Fibroblast of pulmonary artery (primary cell): Measurements from ENCODE around the gene PCDHA5.
A peak's percentile ranks its signal among the peaks of the same experiment; 100 is the strongest.
"Not testable (repeated sequence)": the region's sequence is repeated elsewhere in the genome, so short reads cannot be mapped to it uniquely, and the experiment has no call there.

Source experiments
- DNase-seq: peaks from one replicate; pipeline ENCODE4 v3.0.0-alpha.2; 2010; ENCODE audit warnings: low read depth
- H3K4me3 ChIP-seq: replicated peaks from 2 replicates; pipeline ENCODE4 v1.5.1; 2011; ENCODE audit warnings: low read depth, mild to moderate bottlenecking, control low read depth, low read length, moderate library complexity
- CTCF ChIP-seq: IDR thresholded peaks from 2 replicates; pipeline ENCODE4 v1.5.1; 2011; ENCODE audit warnings: mild to moderate bottlenecking, control low read depth, low read length, inconsistent platforms; ENCODE audit errors: missing control alignments

Gene PCDHA5

GRCh38 chr5:140842798-140843733 lies 21.7 kb downstream of the PCDHA5 start:
- no peak for DNase-seq
- no peak for TF ChIP-seq CTCF
- H3K4me3 ChIP-seq: no peak overlapping the region

- peak; percentile 20 for DNase-seq
- not testable (repeated sequence) for H3K4me3 ChIP-seq
Measured at GRCh38 chr5:140848139-140849102, 27.0 kb downstream of the PCDHA5 start, which contains the start of gene PCDHA9. Gene PCDHA9, plus strand, starts transcription at chr5:140848382. Its CDS starts 114 bp downstream, at chr5:140848496.

GRCh38 chr5:140849831-140850634 lies 28.6 kb downstream of the PCDHA5 start:
- not testable (repeated sequence) for H3K4me3 ChIP-seq, DNase-seq

GRCh38 chr5:140855772-140856674 lies 34.6 kb downstream of the PCDHA5 start, which contains the start of gene PCDHA10:
Gene PCDHA10, plus strand, starts transcription at chr5:140855897. Its CDS starts 152 bp downstream, at chr5:140856049.
- H3K4me3 ChIP-seq: no peak within 1 kb of the TSS
- peak; percentile 15 for DNase-seq
- no peak for TF ChIP-seq CTCF

GRCh38 chr5:140857177-140857986 lies 36.0 kb downstream of the PCDHA5 start:
- TF ChIP-seq CTCF: no peak
- DNase-seq: no peak
- no peak overlapping the region for H3K4me3 ChIP-seq

GRCh38 chr5:140857987-140858240 lies 36.5 kb downstream of the PCDHA5 start:
- no peak for DNase-seq
- no peak overlapping the region for H3K4me3 ChIP-seq
- no peak for TF ChIP-seq CTCF
